Measurements from ENCODE around the gene CP.

DNA sequence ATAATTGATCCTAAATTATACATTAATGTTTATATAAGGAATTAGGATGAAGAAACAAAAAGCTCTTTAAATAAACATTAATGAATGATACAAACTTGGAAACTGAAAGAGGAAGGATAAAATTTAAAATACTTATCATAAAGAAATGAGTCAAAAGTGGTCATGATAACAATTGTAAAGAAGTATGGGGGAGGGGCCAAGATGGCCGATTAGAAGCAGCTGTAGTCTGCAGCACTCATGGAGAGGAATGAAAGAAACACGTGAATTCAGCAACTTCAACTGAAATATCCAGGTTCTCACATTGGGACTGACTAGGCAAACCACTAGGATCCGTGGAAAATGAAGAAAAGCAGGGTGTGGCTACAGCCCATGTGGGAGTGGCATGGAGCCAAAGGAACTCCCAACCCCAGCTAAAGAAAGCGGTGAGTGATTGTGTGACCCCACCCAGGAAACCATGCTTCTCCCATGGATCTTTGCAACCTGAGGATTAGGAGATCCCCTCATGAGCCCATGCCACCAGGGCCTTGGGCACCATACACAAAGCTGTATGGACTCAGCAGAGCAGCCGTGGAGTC lies 13.1 kb upstream of the CP start:
- TF ChIP-seq, protein P1, sequence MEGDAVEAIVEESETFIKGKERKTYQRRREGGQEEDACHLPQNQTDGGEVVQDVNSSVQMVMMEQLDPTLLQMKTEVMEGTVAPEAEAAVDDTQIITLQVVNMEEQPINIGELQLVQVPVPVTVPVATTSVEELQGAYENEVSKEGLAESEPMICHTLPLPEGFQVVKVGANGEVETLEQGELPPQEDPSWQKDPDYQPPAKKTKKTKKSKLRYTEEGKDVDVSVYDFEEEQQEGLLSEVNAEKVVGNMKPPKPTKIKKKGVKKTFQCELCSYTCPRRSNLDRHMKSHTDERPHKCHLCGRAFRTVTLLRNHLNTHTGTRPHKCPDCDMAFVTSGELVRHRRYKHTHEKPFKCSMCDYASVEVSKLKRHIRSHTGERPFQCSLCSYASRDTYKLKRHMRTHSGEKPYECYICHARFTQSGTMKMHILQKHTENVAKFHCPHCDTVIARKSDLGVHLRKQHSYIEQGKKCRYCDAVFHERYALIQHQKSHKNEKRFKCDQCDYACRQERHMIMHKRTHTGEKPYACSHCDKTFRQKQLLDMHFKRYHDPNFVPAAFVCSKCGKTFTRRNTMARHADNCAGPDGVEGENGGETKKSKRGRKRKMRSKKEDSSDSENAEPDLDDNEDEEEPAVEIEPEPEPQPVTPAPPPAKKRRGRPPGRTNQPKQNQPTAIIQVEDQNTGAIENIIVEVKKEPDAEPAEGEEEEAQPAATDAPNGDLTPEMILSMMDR (IDR thresholded peaks at IDR 0.05; ENCODE audit: insufficient read depth, low read length): no peak
- TF ChIP-seq POLR2AphosphoS5 (IDR thresholded peaks at IDR 0.05; ENCODE audit: low read depth): no peak
- TF ChIP-seq, protein P2, sequence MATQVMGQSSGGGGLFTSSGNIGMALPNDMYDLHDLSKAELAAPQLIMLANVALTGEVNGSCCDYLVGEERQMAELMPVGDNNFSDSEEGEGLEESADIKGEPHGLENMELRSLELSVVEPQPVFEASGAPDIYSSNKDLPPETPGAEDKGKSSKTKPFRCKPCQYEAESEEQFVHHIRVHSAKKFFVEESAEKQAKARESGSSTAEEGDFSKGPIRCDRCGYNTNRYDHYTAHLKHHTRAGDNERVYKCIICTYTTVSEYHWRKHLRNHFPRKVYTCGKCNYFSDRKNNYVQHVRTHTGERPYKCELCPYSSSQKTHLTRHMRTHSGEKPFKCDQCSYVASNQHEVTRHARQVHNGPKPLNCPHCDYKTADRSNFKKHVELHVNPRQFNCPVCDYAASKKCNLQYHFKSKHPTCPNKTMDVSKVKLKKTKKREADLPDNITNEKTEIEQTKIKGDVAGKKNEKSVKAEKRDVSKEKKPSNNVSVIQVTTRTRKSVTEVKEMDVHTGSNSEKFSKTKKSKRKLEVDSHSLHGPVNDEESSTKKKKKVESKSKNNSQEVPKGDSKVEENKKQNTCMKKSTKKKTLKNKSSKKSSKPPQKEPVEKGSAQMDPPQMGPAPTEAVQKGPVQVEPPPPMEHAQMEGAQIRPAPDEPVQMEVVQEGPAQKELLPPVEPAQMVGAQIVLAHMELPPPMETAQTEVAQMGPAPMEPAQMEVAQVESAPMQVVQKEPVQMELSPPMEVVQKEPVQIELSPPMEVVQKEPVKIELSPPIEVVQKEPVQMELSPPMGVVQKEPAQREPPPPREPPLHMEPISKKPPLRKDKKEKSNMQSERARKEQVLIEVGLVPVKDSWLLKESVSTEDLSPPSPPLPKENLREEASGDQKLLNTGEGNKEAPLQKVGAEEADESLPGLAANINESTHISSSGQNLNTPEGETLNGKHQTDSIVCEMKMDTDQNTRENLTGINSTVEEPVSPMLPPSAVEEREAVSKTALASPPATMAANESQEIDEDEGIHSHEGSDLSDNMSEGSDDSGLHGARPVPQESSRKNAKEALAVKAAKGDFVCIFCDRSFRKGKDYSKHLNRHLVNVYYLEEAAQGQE (IDR thresholded peaks at IDR 0.05; ENCODE audit: insufficient replicate concordance, low read depth): no peak
- no peak for TF ChIP-seq GABPA (IDR thresholded peaks at IDR 0.05; ENCODE audit: low read depth)
- TF ChIP-seq SPI1 (IDR thresholded peaks at IDR 0.05; ENCODE audit: borderline replicate concordance, low read depth): no peak

Measured in HL-60 (cell line).